HG02970 (cell line): ENCODE data around the gene DBH.
"Not testable (repeated sequence)": the region's sequence is repeated elsewhere in the genome, so short reads cannot be mapped to it uniquely, and the experiment has no call there.

Source experiments
- ATAC-seq: cut with Tn5 transposase; IDR thresholded peaks from one replicate; pipeline ENCODE4 v1.9.1; 2021; ENCODE audit warnings: mild to moderate bottlenecking, moderate library complexity, moderate number of reproducible peaks; ENCODE audit not compliant: unreplicated experiment, low FRiP score

The DBH gene

GRCh38 chr9:133661846-133662540 is 25.8 kb downstream of the DBH start:
- no peak for ATAC-seq

DNA sequence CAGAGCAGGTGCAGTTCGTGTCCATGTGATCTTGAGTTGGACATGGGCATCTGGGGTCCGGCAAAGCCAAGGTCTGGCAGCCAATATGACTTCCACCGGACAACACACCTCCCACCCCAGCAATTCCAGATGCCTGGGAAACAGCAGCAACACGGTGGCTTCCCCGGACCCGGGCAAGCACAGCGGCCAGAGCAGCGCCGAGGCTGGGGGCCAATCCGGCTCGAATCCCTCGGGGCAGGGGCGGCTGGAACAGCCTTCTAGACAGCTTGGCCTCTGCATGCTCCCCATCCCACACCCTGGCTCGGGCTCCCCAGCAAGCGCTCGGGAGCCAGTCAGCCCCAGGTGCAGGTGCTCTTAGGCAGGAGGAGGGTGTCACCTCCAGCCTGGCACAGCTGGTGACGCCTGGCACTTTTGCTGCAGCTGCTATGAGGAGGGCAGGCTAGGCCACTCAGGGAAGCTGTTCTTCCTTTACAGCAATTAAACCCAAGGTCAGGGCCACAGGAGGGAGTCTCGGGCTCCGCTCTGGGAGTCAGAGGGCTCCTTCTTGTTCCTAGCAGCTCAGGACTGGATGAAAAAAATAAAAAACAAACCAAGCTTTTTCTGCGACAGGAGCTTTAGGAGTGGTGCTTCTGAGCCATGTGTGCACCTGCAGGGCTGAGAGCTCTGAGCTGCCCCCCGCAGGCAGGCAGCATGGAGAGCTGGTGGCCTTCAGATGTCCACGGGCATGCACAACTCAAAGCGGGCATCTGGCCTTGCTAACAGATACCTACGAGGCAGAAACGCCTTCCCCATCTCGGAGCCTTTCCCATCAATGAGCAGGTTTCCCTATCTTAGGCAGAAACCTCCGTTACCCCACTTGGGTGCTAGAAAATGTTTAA is 28.2 kb downstream of the DBH start:
- no peak for ATAC-seq

GRCh38 chr9:133665096-133665495 is 28.9 kb downstream of the DBH start:
- no peak for ATAC-seq

DNA sequence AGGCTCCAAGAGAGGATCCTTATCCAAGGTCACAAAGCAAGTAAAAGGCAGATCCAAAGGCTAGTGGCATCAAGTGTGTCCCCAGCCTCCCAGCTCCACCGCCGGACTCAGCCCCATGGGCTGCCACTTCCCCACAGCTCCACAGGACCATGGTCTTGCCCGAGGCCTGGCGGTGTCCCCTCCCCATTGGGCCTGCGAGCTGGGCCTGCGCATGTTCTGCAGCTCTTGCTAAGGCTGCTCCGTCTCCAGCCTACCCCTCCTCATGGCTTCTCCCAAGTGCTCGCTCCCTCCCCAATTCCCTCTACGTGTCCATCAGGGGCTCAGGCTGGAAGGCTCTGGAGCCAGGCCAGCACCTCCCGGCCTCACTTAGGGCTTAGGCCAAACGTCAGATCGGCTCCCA is 29.4 kb downstream of the DBH start:
- ATAC-seq = no peak

DNA sequence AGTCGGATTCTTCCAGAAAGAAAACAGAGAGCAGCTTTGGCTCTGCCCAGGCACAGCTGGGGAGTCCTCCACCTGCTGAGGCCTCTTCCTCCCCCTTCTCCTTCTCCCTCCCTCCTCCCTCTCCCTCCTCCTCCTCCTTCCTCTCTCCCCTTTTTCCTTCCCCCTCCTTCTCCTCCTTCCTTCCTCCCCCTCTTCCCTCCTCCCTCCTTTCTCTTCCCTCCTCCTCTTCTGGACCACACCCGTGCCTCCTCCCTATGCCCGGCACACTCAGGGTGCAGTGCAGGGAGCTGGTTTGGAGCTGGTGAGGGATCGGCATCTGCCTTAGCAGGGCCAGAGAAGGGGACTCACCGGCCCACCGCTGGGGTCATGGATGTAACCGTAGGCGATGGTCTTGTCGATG is 30.2 kb downstream of the DBH start:
- no peak for ATAC-seq

GRCh38 chr9:133666845-133667244 is 30.7 kb downstream of the DBH start:
- no peak for ATAC-seq

DNA sequence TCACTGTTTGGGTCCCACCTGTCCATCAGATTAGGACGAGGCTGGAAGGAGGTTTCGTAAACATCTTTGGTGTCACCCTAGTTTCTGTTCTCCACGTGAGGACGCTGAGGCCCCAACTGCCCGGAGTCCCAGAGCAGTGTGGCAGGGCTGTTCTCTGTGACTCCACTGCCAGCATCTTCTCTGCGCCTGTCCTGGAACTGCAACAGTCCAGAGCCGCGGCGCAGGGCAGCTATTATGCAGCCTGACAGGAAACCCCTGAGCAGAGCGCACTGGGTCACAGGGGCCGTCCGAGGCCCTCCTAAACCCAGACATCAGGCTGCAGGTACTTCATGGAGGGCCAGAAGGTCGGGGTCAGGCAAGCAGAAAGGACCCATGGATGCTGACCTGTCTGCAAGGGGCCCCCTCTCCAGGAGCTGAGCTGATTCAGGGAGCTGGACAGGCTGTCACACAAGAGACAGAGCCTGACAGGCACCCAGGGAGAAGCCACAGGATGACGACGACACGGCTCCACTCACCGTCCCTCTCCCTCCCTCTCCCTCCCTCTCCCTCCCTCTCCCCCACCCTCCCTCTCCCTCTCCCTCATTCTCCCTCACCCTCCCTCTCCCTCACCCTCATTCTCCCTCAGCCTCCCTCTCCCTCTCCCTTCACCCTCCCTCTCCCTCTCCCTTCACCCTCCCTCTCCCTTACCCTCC is 31.7 kb downstream of the DBH start:
- no peak for ATAC-seq

- no peak for ATAC-seq
These were observed 33.1 kb downstream of the DBH start for GRCh38 chr9:133669182-133669801.

GRCh38 chr9:133670466-133670865 is 34.3 kb downstream of the DBH start:
- ATAC-seq = no peak

DNA sequence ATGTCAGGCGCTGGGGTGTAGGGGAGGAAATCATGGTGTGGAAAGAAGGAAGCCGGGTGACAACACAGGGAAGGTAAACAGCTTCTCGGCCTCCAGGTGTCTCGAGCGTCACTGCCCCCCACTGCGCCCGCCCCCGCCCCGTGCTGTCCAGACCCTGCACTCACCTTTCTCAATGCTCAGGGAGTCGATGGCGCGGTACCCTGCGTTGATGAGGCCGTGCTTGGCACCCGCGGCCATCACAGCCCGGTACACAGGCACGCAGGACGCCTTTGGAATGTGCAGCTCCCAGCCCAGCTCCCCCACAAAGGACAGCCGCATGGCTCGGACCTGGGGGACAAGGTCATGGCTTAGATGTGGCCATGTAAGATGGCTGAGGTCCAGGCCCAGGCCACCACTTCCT is 35.2 kb downstream of the DBH start:
- ATAC-seq = no peak

GRCh38 chr9:133672503-133673257 is 36.5 kb downstream of the DBH start:
- no peak for ATAC-seq

GRCh38 chr9:133673258-133673655 is 37.1 kb downstream of the DBH start:
- no peak for ATAC-seq

- no peak for ATAC-seq
These were observed 37.9 kb downstream of the DBH start for GRCh38 chr9:133674091-133674490.

DNA sequence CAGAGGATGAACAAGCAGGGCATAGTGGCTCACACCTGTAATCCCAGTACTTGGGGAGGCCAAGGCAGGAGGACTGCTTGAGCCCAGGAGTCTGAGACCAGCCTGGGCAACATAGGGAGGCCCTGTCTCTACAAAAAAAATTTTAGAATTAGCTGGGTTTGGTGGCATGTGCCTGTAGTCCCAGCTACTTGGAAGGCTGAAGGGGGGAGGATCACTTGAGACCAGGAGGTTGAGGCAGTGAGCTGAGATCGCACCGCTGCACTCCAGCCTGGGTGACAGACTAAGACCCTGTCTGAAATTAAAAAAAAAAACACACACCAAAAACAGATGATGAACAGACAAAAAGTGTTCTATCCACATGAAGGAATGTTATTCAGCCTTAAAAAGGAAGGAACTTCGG is 39.6 kb downstream of the DBH start:
- not testable (repeated sequence) for ATAC-seq

DNA sequence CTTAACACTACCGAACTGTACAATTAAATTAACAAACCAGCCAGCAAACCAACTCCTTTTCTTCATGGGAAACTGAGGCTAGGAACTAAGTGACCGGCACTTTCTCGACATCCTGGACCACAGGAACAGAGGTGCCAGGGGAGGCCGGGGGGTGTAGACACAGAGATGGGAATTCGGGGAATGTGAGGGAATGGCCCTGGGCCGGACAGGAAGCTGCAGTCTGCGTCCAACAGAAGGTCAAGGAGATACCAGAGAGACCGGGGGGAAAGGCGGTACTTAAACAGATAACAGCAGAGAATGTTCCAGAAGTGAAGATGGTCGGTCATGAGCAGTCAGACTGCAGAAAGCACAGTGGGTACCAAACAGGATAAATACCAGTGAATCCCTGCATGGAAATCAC is 40.3 kb downstream of the DBH start:
- no peak for ATAC-seq

- no peak for ATAC-seq
These were observed 41.2 kb downstream of the DBH start for GRCh38 chr9:133677126-133678010.

- ATAC-seq = no peak
These were observed 42.9 kb downstream of the DBH start for GRCh38 chr9:133679056-133679455.

DNA sequence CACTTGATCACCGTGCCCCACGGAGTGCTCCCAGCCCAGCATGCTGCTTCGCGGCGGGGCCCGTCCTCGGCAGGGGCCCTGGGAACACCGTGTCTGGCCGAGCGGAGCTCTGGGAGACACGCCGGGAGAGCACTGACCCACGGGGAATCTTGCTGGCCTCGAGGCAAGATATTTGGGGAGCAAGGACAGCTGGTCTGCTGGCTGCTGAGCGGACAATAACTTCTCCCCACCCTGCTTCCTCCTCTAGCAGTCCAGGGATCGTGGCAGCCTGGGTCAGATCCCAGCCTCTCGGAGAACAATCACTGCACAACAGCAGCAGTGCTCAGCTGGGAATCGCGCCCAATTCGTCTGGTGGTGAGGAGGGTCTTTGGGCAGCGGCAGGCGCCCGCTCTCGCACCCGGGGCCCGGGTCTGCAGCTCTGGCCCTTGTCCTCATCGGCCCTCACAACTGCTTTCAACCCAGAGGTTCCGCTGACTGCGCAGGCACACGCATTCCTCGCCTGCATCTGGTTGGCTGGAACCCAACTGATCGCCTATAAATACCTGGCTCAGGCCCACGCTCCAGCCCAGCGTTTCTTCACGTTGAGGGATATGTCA is 43.4 kb downstream of the DBH start:
- ATAC-seq = no peak
